Prostate gland (tissue), 2 donors: ENCODE results near the gene DDX3X.

Source experiments
- CTCF ChIP-seq, 4 experiments: fragments of 200-600 bp in 2 of 4; fragments of 450-650 bp in 2 of 4; sonication (generic) in 2 of 4; IDR thresholded peaks; 1 replicate in 3 of 4; 2 replicates in 1 of 4; pipeline ENCODE4 v1.5.1; 2016 to 2019; ENCODE audit warnings: antibody characterized with exemption in 4 of 4, mild to moderate bottlenecking in 2 of 4, moderate library complexity in 2 of 4
- POLR2AphosphoS5 ChIP-seq: sonication (generic); formaldehyde crosslinking; IDR thresholded peaks from one replicate; pipeline ENCODE4 v1.6.1; 2017; ENCODE audit warnings: antibody characterized with exemption

DNA sequence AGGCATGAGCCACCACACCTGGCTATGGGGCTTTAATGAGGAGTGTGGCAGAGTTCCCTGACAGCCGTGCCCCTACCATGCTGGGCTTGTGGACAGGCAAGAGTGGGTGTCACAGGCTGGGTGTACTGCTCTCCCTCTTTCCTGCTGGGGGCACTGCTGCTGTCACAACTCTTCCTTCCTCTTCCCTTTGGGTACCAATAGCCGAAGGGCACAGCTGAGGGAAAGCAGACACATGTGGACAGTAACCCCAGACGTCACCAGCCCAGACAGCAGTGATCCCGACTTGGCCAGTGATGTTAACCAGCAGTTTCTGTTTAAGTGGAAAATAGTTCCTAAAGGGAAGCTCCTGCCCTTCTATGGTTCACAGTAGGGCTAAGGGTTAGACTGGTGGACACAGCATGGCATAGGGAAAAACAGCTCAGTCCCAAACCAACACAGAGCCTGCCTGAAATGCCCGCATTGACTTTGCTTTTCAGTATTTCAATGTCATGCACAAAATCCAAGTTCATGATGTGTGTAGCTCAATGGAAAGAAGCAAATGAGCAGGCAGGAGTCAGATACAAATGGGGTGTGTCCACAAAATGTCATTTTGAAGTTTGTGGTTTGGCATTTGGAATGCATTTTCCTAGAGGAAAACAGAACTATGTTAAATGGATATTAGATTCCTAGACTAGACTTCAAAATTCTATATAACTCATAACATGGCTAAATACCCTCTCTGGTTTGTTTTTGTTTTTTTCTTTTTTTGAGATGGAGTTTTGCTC lies 24.9 kb upstream of the DDX3X start:
- TF ChIP-seq CTCF (IDR thresholded peaks at IDR 0.05), result no peak
- TF ChIP-seq POLR2AphosphoS5, result no peak
